ENCODE results near the gene XKRX. TPM values are rescaled to one million over a fixed set of nuclear protein-coding genes. Genes with fewer than 3 reads are reported as not detected.

Gene XKRX
- total RNA-seq, 2 donors from 2014 or later: 1.0 to 2.7 TPM

DNA sequence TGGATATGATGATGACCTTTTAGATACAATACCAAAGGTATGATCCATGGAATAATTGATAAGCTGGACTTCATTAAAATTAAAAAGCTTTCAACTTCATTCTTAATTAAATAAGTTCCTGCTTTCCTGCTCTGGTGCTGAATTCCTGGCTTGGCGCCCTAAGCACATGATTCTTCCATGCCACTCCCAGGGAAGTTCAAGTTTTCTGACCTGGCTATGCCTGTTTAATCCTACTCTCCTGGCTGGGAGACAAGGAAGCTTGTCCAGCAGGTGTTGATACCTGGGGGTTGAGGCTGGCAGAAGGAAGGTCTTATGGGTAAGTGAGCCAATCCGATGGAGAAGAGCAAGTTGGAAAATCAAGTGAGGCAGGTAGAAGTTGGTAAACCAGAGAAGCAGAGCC is 24.3 kb downstream of the XKRX start:
- Histone ChIP-seq H3K27ac (no peak overlapping the region), H3K4me3 (no peak overlapping the region), H3K4me1 (no peaks in the 10 kb centered on the region), H3K36me3 (no peaks in the 10 kb centered on the region), H3K9me3 (no peaks in the 10 kb centered on the region), H3K9ac (ENCODE audit: low read depth in 2 of 2, low read length in 2 of 2) (no peak overlapping the region), H3K27me3 (no peaks in the 10 kb centered on the region)
- intact Hi-C loops (cut with DNase I): no loop called here
- TF ChIP-seq, protein P1, sequence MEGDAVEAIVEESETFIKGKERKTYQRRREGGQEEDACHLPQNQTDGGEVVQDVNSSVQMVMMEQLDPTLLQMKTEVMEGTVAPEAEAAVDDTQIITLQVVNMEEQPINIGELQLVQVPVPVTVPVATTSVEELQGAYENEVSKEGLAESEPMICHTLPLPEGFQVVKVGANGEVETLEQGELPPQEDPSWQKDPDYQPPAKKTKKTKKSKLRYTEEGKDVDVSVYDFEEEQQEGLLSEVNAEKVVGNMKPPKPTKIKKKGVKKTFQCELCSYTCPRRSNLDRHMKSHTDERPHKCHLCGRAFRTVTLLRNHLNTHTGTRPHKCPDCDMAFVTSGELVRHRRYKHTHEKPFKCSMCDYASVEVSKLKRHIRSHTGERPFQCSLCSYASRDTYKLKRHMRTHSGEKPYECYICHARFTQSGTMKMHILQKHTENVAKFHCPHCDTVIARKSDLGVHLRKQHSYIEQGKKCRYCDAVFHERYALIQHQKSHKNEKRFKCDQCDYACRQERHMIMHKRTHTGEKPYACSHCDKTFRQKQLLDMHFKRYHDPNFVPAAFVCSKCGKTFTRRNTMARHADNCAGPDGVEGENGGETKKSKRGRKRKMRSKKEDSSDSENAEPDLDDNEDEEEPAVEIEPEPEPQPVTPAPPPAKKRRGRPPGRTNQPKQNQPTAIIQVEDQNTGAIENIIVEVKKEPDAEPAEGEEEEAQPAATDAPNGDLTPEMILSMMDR (IDR thresholded peaks at IDR 0.05): no peak
- DNase-seq: no peak

DNA sequence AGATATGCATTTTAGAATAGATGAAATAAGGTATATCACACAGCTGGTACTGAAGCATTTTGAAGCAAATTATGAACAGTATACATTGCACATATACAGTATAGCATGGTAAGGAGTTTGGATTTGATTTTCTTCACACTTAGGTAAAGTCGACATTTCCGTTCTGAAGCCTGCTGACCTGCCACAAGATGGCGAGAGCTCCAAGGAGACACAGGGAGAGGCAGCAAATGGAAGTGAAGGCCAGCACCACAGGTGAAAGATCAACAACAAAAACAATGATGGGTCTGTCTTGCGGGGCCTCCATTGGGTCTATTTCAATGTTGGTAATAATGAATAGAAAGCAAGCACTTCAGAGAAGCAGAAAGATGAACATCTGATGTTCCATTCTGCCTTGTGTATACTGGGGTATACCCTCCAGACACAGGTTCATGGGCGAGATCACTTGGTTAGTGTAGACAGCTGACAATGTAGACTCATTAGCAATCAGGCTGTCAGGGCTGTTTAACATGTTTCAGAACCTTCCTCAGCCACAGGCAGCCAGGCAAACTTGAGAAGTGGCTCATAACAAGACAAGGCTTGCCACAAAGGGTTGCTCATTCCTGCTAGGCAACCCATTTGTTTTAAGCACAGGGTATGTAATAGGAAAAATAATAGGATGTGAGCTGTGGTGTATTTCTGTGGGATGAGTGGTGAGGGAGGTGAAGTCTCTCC is 33.2 kb downstream of the XKRX start:
- Histone ChIP-seq H3K9ac (ENCODE audit: low read depth in 2 of 2, low read length in 2 of 2) (no peak overlapping the region), H3K27me3 (no peaks in the 10 kb centered on the region), H3K9me3 (no peaks in the 10 kb centered on the region), H3K4me3 (no peak overlapping the region), H3K4me1 (no peaks in the 10 kb centered on the region), H3K36me3 (no peaks in the 10 kb centered on the region), H3K27ac (no peak overlapping the region)
- intact Hi-C loops (cut with DNase I): loop anchor here (10.0 kb wide), 1 partner anchor 309 kb away; no protein-coding TSS in a partner anchor
- DNase-seq: no peak
- TF ChIP-seq, protein P1 (IDR thresholded peaks at IDR 0.05): peak; percentile 16

DNA sequence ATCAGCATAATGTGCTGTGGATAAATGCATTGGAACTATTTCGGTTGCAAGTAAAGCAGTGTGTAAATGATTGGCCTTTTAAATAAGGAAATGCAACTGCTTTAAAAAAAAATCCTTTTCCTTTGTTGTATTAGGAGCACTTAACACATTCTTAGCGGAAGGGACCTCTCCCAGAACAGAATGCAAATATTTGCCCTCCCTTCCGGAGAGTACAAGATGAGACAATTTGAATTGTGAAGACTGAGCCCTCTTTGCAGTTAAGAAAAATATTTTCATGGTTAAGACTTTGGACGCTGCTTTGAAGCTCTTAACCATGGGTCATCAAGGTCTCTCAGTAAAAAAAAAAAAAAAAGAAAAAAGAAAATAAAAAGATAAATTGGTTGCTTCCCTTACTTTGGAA is 45.1 kb downstream of the XKRX start:
- no peak overlapping the region for H3K4me3 ChIP-seq
- no peaks in the 10 kb centered on the region for H3K36me3 ChIP-seq
- H3K9me3 ChIP-seq: no peaks in the 10 kb centered on the region
- TF ChIP-seq, protein P1 (IDR thresholded peaks at IDR 0.05): no peak
- peak overlapping the region; percentile 49 for H3K27ac ChIP-seq
- peaks cover 4% of the 10 kb centered on the region for H3K4me1 ChIP-seq
- intact Hi-C loops (cut with DNase I): no loop called here
- DNase-seq: no peak
- H3K9ac ChIP-seq (ENCODE audit: low read depth in 2 of 2, low read length in 2 of 2): no peak overlapping the region
- H3K27me3 ChIP-seq: no peaks in the 10 kb centered on the region

DNA sequence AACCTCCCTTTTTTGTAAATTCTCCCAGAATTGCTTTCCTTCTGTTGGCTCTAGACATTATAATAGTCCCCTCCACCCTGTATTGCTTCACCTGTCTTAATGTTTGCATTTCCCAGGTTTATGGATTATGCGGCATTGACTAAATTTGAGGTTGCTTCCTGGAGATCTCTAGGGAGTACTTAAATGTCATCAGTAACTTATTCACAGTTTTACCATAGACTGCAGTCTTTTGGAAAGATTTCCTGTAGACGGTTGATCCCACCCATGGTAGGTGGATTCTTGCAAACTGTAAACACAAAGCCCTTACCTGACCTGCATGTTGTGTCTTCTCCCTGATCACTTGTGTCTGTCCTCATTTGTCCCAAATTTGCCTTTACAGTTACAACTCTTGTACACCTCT is 48.3 kb downstream of the XKRX start:
- Histone ChIP-seq H3K9ac (ENCODE audit: low read depth in 2 of 2, low read length in 2 of 2) (no peak overlapping the region), H3K9me3 (no peaks in the 10 kb centered on the region), H3K4me1 (peaks cover 4% of the 10 kb centered on the region), H3K27me3 (no peaks in the 10 kb centered on the region), H3K27ac (peak overlapping the region; percentile 52), H3K36me3 (no peaks in the 10 kb centered on the region), H3K4me3 (no peak overlapping the region)
- peak; percentile 71 for DNase-seq
- intact Hi-C loops (cut with DNase I): no loop called here
- TF ChIP-seq, protein P1 (IDR thresholded peaks at IDR 0.05): no peak

DNA sequence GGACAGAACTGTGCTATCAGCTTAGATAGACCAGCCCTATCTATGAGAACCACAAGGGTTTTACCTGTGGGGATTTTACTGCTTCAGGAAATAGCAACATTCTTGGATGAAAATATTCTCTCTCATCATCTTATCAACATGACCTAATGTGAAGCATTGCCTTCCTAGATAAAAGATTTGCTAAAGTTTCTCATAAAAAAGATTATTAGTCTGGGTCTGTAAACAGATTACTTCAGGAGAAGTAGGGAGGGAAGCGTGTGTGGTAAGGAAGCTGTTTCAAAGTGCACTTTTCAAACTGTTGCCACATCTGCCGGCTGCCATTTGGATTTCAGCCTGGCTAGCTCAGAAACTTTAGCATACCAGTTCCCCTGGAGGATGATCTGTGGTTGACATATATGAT is 54.4 kb downstream of the XKRX start, which contains the start of gene NOX1:
TSS of gene NOX1 (minus strand) at position 35 of the 400 bp plus-strand sequence. CDS start 220 bp downstream, outside the sequence.
- H3K36me3 ChIP-seq: no peaks in the 10 kb centered on the region
- peak within 1 kb of the TSS in 1 of 2 donors; percentile 68 for H3K9ac ChIP-seq (ENCODE audit: low read depth in 2 of 2, low read length in 2 of 2)
- TF ChIP-seq, protein P1 (IDR thresholded peaks at IDR 0.05): no peak
- H3K4me1 ChIP-seq: peaks cover 6% of the 10 kb centered on the region
- peak within 1 kb of the TSS; percentile 70 for H3K27ac ChIP-seq
- H3K27me3 ChIP-seq: no peaks in the 10 kb centered on the region
- peak; percentile 66 for DNase-seq
- H3K4me3 ChIP-seq: peak within 1 kb of the TSS; percentile 39
- H3K9me3 ChIP-seq: no peaks in the 10 kb centered on the region
- intact Hi-C loops (cut with DNase I): no loop called here

Data from colonic mucosa (tissue), 4 donors.